HUDEP-2 (cell line): ENCODE measurements around the gene SSBP1.

Experiments
- DNase-seq, 76 experiments: peaks; one replicate each; lab custom pipeline; 2025; ENCODE audit not compliant: unreplicated experiment in 76 of 76; lab: John Stamatoyannopoulos, UW

Gene SSBP1

DNA sequence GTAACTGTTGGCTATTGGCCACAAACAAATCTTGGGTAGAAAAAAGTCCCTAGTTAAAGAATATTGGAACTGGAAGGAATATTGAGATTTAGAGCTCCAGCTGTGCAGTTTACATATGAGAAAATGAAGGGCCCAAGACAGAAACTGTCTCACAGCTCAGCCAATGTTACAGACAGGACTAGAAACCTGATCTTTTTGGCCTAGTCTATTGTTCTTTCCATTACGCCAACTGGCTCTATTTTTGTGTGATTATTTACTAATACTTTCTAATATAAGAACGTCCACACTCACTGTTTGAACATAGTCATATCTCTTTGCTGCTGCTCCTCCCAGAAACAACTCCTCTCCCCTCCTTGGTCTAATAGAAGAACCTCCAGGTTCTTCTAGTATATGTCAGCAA is 28.8 kb upstream of the SSBP1 start:
- no peak for DNase-seq

DNA sequence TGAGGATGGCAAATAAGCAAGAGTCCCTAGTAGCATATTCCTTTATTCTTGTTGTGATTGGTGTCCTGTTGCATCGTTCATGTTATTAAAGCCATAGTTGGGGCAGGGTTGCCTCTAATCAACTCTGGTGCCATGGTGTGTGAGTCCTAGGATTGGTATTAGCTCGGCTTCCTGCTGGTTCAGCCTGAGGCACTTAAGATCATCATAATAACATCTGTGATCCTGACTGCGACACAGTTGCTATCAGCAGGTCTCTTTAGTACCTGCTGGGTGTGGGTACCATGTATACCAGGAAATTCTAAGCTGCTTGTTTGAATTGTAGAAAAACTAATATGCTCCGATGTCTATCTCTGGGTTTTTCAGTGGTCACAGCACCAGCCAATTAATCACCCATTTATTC is 28.4 kb upstream of the SSBP1 start:
- no peak for DNase-seq

DNA sequence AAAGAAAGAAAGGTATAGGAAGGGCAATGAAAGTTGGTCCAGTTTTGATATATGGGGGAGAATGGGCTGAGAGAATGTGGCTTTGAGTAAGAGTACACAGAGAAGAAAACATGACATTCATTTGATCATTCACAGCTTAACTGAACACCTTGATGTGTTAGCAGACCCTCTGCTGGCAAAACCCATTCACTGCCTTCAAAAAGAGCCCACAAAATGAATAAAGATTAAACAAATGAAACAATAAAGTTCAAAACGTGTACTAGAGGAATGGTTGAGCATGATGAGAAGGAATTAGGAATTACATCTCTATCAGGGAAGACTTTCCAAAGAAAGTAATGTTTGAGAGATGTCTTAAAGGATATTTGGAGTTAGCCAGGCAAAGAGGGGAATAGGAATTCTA is 27.9 kb upstream of the SSBP1 start:
- DNase-seq = no peak

DNA sequence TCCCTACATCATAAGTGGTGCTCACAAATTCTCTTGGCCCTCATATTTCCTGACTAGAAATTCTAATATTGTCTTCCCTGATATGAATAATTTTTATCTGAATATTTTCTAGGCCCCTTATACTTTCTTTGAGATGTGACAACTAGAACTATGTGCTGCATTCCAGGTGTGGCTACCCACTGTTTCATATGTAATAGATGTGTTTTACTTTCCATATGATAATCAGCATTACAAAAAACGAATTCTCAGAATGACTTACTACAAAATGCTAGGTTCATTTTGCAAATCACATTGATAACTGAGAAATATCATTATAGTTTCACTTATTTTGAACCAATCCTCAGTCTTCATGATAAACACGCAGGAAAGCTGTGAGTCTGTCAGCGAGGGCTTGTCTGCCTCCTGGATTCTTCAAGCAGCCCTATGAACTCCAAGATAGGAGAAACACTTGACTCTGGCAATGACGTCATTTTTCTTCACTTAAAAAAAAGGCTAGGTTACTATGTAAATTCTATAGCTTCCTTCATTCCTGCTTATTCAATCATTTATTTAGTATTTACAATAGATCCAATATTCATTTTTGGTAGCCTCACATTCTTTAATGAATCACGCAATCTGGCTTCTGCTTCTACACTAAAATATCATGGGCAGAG is 25.4 kb upstream of the SSBP1 start:
- no peak for DNase-seq

DNA sequence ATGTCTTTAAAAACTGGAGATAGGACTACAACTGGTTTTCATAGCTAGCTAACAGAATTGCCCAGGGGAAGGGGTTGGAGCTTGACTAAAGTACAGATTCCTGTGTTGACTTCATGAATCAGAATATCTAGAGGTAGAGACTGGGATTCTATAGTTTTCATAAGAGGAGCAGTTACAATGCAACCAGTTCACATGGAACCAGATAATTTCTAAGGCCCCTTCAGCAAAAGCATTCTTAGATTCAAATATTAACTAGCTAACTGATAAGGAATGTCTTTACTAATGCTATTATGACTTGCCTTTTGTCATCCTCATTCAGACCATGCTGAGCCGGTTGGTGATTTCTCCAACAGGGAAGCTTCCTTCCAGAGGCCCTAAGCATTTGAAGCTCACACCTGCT is 24.3 kb upstream of the SSBP1 start:
- no peak for DNase-seq

DNA sequence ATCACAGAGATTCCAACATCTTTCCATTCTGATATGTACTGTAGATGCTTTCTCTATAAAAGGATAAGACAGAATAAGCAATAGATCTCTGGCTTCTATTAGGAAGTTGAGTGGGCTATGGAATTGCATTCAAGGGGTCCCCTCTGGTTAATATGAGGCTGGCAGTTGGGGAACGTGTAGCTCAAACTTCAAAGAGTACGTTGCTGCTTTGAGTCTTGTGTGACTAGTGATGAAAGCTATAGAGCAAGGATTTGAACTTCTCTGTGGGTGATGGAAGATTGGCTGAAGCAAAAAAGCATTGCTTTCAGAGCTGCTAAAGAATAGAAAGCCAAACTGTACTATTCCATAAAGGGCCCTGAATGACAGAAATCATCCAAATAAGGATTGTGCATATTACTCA is 23.6 kb upstream of the SSBP1 start:
- DNase-seq = no peak

DNA sequence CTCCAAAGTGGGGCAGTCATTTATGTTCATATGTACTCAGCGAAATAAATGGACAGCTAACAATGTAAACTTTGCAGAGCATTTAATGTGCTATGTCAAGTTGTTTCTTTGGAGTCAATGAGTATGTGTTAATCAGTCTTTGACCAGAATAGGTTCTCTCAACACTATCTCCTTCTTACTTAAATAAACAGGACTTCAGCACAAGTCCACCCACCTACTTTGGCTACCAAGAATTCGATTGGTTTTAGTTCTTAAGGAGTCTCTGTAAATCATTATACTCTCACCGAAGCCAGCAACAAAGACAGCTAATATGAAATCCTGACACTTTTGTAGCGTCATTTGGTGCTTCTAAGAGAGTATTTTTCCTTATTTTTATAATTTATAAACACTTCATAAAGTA is 23.1 kb upstream of the SSBP1 start:
- DNase-seq = no peak

DNA sequence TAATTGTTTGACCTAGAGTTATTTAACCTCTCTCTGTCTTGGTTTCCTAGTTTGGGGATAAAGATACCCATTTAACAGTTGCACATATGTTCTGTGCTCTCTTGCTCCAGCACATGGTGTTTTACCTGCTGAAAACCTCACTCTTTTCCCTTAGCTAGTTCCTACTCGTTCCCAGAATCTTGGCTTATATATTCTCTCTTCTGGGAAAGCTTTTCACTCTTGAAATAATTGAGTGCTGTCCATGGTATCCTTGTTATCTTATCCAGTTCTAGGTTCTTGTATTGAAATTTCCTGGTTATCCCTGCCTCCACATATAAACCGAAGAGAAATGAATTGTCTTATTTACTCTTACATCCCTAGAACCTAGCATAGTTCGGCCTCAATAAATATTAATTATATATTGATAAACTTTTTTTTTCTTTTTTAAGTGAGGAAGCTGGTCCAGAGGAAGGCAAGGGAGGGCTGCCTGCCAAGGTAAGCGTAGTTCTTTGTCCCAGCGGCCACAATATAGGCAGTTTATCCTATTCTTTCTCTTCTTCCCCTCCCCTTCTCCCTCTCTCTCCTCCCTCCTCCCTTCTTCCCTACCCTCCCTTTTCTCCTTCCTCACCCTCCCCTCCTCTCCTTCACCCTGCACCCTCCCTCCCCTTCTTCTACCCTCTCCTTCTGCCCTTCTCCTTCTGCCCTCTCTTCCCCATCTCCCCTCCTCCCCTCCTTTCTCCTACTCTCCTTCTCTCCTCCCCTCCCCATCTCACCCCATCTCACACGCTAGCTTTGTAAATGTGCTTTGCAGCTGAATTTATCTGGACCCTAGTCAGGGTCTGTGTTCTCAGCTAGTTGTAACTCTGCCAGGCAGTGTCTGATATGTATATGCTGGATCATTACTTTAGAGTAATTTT is 22.1 kb upstream of the SSBP1 start:
- no peak for DNase-seq

DNA sequence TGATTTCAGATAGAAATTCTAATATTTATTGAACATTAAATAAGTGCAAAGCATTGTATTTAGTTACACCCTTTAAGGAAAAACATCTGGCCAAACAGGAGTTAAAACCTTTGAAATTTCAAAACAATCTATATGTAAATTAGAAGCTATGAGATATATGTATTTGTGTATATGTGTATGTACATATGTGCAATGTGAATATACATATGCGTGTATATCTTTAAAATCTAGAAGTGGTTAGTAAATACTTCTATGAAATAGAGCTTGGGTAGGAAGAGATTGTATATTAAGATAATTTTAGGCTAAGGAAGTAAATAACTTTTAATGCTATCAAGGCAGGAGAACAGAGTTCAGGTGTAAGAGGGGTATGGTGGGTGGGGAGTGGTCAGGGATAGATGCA is 20.7 kb upstream of the SSBP1 start:
- no peak for DNase-seq

DNA sequence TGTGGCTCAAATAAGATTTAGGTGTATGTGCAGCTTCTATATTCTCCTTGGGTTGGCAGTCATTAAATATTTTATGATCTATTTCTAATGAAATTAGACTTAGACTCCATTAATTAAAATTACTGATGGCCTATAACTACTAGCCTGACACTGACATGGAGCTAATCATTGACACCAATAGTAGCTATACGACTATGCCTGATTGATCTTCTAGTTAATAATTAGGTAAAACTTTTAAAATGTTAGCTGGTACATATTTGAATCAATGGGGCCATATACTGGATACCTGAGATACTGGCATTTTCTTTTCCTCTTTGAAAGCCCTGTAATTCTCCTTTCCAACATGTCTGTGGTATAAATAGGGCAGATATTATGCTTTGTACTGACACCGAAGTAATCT is 15.6 kb upstream of the SSBP1 start:
- DNase-seq = no peak

DNA sequence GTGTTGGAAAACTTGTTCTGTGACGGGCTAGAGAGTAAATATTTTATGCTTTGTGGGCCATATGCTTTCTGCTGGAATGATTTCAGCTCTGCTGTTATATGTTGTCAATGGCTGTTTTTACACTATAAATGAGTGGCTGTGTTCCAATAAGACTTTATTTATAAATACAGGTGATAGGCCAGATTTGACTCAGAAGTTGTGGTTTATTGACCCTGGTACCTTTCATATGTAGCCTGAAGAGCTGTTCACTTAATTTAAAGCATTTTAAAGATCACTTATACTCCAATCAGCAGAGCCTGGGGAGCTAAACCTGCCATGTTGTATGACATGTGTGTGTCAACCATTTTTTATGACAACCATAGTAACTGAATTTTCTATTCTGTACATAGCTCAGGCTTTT is 9.1 kb upstream of the SSBP1 start:
- no peak for DNase-seq

DNA sequence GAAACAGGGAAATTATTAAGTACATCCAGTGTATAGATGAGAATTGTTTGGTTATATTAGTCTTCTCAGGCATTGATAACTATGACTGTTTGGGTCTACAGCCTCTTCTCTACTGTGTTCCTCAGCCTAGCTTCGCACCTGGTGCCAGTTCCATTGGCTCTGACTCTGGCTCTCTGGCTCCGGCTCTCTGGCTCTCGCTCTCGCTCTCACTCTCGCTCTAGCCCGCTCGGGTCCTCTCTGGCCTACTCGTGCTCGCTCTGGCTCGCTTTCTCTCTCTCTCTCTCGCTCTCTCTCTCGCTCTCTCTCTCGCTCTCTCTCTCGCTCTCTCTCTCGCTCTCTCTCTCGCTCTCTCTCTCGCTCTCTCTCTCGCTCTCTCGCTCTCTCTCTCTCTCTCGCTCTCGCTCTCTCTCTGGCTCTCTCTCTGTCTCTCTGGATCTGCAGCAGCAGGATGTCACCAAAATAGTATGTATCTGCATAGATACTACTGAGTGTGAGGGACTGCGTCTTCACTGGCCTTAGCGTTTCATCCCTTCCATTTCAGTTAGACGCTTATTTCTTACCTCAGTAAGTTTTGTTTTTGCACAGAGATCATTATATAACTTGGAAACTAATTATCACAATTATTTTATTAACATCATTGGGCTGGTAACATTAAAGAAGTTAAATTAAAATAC is 6.5 kb upstream of the SSBP1 start:
- DNase-seq = no peak

DNA sequence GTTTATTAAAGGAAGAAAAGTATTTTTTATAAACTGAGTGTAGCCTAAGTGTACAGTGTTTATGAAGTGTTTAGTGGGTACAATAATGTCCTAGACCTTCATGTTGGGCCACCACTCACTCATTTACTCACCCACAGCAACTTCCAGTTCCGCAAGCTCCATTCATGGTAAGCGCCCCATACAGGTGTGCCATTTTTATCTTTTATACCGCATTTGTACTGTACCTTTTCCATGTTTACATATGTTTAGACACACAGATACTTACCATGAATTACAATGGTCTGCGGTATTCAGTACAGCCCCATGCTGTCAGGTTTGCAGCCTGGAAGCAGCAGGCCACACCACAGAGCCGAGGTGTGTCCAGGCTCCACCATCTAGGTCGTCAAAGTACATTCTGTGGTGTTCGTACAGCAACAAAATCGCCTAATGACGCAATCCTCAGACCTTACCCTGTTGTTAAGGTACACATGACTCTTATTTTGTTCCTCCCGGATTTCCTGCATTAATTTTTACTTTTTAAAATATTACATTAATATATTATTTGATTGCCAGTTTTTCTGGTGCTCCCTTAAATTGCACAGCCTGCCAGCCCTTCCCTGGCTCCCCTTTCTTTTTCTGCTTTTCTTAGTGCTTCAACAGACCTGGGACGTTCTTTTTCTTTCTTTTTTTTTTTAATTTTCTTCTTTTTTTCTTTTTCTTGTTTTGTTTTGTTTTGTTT is 881 bp upstream of the SSBP1 start:
- peak in 3 of 76 experiments; percentile 4 to 20 (median 18) for DNase-seq

DNA sequence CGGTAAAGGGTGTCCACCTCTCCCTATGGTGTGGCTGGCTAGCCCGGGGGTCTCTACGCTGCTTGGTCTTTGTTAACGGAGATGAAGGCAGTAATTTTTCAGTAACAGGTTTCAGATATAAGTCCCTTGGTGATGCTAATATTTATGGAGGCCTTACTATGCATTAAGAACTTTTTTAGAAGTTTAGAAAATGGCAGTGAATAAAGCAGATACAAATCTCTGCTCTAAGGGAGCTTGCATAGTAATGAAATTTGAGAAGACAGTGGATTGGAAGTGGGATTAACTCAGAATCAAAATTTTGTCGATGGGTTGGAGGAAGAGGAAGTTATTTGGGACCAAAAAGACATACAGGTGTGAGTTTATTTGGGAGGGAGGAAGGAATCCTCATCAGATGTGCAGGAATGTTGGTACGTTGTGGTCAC is 445 bp downstream of the SSBP1 start:
- DNase-seq = peak in 3 of 76 experiments; percentile 38 to 56 (median 54)

DNA sequence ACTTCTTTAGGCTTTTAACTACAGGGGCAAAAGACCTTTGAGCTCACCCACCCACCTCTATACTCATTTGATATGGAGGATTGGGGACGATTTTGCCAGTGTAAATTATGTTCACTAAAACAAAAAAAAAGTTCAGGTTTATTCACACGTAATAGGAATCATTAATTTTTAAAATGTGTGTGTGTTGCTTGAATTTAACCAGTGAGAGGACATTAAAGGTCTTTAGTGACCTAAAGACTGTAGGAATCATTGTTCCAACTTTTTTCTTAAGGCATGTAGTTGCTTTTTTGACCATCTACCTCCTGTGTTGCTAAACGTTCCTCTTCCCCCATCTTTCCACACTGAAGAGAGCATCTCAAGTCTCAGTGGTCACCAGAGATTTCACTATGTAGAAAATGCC is 1.1 kb downstream of the SSBP1 start:
- no peak for DNase-seq

DNA sequence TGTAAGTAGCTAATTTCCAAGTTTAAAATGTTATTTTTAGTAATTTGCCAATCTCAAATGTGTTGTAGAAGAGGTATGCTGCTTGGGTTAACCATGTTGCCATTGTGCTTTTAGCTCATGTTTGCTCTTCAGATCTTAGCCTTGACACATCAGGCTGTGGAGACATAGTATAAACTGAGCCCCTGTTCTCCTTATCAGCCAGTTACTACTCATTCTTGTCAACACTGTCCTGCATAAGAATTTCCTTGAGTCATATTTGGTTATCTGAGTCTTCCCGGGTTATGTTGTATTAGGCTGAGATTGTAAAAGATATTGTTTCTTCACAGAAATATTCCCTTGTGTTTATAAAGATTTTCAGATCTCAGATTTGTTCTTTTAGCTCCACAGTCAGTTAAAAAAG is 4.1 kb downstream of the SSBP1 start:
- no peak for DNase-seq

DNA sequence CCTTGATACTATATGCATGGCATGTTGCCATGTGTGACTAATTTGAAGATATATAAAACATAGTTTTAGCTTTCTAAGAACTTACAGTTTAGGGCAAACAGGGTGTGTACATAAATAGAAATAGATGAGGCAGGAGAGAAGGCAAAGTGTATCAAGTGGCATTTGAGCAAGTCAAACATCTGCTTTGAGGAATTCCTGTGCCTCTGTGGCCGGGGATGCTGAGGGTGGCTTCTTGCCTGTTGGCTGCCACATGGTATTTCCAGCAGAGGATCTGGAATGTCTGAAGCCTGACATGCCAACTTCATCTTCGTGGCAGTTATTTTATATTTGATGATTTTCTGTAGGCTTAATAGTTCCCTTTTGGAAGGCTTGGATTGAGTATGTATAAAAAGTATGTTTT is 6.0 kb downstream of the SSBP1 start:
- DNase-seq = no peak

DNA sequence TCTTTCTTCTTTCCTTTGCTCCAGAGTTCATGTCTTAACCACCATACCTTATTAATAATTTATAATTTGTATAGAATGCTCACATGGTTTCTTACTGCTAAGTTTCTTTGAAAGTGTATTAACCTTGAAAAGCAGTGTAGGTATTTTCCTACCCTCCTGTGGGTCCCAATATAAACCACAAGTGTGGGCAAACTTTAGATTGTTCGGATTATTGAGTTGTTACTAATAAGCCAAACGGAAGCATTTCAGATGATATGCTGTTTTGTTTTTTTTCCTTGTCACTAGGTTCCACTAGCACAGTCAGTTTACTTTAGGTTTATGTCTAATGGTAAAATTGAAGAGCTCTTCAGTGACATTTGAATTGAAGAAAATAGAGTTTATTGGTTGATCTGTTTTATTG is 10.2 kb downstream of the SSBP1 start:
- DNase-seq = no peak

DNA sequence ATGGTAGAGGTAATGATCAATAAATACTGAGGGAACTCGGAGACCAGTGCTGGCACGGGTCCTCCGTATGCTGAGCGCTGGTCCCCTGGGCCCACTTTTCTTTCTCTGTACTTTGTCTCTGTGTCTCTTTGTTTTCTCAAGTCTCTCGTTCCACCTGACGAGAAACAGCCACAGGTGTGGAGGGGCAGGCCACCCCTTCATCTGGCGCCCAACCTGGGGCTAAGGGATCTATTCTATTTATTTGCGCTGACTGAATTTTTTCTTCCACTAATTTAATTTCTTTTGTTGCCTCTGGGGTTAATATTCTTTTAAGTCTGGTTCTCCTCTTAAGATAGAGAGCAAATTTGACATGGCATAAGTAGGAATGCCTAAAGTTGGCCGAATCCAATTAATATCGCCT is 13.7 kb downstream of the SSBP1 start:
- DNase-seq = peak in 3 of 76 experiments; percentile 0 to 9 (median 5)

DNA sequence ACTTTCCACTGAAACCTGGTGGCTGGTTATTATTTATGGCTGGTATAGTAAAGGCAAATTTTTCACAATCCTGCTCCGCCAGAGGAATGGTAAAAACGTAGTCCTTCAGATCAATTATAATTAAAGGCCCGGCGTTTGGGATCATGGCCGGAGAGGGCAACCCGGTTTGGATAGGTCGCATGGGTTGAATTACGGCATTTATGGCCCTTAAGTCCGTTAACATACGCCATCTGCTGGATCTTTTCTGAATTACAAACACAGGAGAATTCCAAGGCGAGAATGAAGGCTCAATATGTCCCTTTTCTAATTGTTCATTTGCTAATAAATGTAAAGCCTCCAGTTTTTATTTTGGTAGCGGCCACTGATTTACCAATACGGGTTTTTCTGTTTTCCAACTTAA is 14.5 kb downstream of the SSBP1 start:
- DNase-seq = peak in 3 of 76 experiments; percentile 4 to 33 (median 9)

DNA sequence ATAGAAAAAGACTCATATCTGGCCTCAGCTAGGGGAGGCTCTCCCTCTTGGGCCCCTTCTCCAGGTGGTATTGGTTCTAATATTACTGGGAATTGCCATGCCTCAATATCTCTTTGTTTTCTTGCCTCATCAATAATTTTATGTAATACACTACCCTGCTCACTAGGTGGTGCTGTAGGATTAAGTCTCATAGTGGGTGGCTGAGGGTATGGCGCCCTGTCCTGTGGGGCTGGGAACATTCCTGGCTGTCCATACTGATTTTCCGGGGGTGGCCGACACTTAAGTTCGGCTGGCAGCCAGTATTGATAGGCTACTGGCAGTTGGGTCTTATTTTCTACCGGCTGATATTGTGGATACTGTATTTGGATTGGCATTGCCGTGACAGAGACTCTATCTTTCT is 16.8 kb downstream of the SSBP1 start:
- peak in 19 of 76 experiments; percentile 5 to 46 (median 19) for DNase-seq
